HTERT RPE-1 (cell line): Measurements from ENCODE around the gene DHCR7.

Source experiments
- in situ Hi-C: fragments of 300-500 bp; cut with MboI; formaldehyde crosslinking; loops from 4 replicates; pipeline ENCODE4 v1.14.3; 2020; ENCODE audit warnings: low sequenced_read_pairs

DHCR7 gene

GRCh38 chr11:71481101-71481960 lies 33.1 kb upstream of the DHCR7 start:
- in situ Hi-C loops: no loop called here

- in situ Hi-C loops: no loop called here
Observed at GRCh38 chr11:71478528-71478840, 30.3 kb upstream of the DHCR7 start.

GRCh38 chr11:71477641-71478527 lies 29.7 kb upstream of the DHCR7 start:
- in situ Hi-C loops: no loop called here

- in situ Hi-C loops: no loop called here
Observed at GRCh38 chr11:71476926-71477640, 28.9 kb upstream of the DHCR7 start.

- in situ Hi-C loops: no loop called here
Observed at GRCh38 chr11:71476031-71476430, 27.8 kb upstream of the DHCR7 start.

- in situ Hi-C loops: no loop called here
Observed at GRCh38 chr11:71474771-71475483, 26.7 kb upstream of the DHCR7 start.

GRCh38 chr11:71474141-71474770 lies 26.1 kb upstream of the DHCR7 start:
- in situ Hi-C loops: no loop called here

GRCh38 chr11:71473793-71474080 lies 25.5 kb upstream of the DHCR7 start:
- in situ Hi-C loops: no loop called here

- in situ Hi-C loops: no loop called here
Observed at GRCh38 chr11:71472941-71473792, 25.0 kb upstream of the DHCR7 start.

GRCh38 chr11:71472357-71472885 lies 24.2 kb upstream of the DHCR7 start:
- in situ Hi-C loops: no loop called here

- in situ Hi-C loops: no loop called here
Observed at GRCh38 chr11:71470946-71471345, 22.8 kb upstream of the DHCR7 start.

- in situ Hi-C loops: no loop called here
Observed at GRCh38 chr11:71467164-71467563, 19.0 kb upstream of the DHCR7 start.

GRCh38 chr11:71466358-71466757 lies 18.2 kb upstream of the DHCR7 start:
- in situ Hi-C loops: no loop called here

GRCh38 chr11:71465054-71465453 lies 16.9 kb upstream of the DHCR7 start:
- in situ Hi-C loops: no loop called here

- in situ Hi-C loops: no loop called here
Observed at GRCh38 chr11:71463331-71464211, 15.4 kb upstream of the DHCR7 start.

- in situ Hi-C loops: no loop called here
Observed at GRCh38 chr11:71462726-71463125, 14.5 kb upstream of the DHCR7 start.

GRCh38 chr11:71461696-71462095 lies 13.5 kb upstream of the DHCR7 start:
- in situ Hi-C loops: no loop called here

GRCh38 chr11:71459767-71460320 lies 11.7 kb upstream of the DHCR7 start:
- in situ Hi-C loops: no loop called here
